ENCODE data around the gene HIGD1A. TPM values are rescaled to one million over a fixed set of nuclear protein-coding genes. Genes with fewer than 3 reads are reported as not detected.

The HIGD1A gene
- total and polyA plus RNA-seq, 2 of the 8 experiments (the other 6 are each of a cell fraction or from before 2014, with no cell fraction given) = 67.3 to 95.4 TPM

- Histone ChIP-seq H3K27ac (ENCODE audit: low read depth, low read length) (no peak overlapping the region), H3K4ac (replicated peaks; ENCODE audit: insufficient read length, low read depth, low read length) (no peak overlapping the region), H4K20me1 (replicated peaks in 1 of 2; ENCODE audit: control insufficient read depth in 1 of 2, insufficient read depth in 2 of 2, low read length in 2 of 2) (no peaks in the 10 kb centered on the region), H4K5ac (ENCODE audit: insufficient read length, low read depth, low read length) (no peak overlapping the region), H2BK120ac (replicated peaks; ENCODE audit: low read depth, low read length) (no peak overlapping the region), H3K56ac (replicated peaks; ENCODE audit: insufficient read length, low read depth, low read length) (no peak overlapping the region), H3K79me1 (ENCODE audit: low read depth, low read length) (no peaks in the 10 kb centered on the region), H3K27me3 (replicated peaks in 1 of 4; ENCODE audit: control insufficient read depth in 3 of 4, extremely low read depth in 1 of 4, insufficient read depth in 3 of 4, low read length in 3 of 4) (no peaks in the 10 kb centered on the region), H3K14ac (ENCODE audit: insufficient read length) (no peak overlapping the region), H2AFZ (ENCODE audit: low read length) (no peak overlapping the region), H3K9me3 (ENCODE audit: insufficient read depth in 2 of 2, low read depth in 1 of 2, low read length in 1 of 2) (no peaks in the 10 kb centered on the region), H4K91ac (replicated peaks; ENCODE audit: insufficient read length, low read length) (no peak overlapping the region), H3K9ac (replicated peaks in 1 of 4; ENCODE audit: extremely low read depth in 1 of 4, low read depth in 3 of 4, low read length in 3 of 4) (no peak overlapping the region), H3K36me3 (ENCODE audit: control insufficient read depth in 2 of 4, insufficient read depth in 4 of 4, low read length in 3 of 4) (no peaks in the 10 kb centered on the region), H3K4me1 (replicated peaks in 1 of 4; ENCODE audit: control insufficient read depth in 3 of 4, insufficient read depth in 4 of 4, low read length in 3 of 4) (peaks cover 0 to 5% (median 0%) of the 10 kb centered on the region in 4 experiments; a peak in 2 of 7 replicates), H2BK20ac (ENCODE audit: low read length) (no peak overlapping the region), H2BK12ac (ENCODE audit: low read depth, low read length) (no peak overlapping the region), H3K79me2 (ENCODE audit: control insufficient read depth in 1 of 2, insufficient read depth in 2 of 2, low read length in 2 of 2) (no peaks in the 10 kb centered on the region), H3K23ac (ENCODE audit: insufficient read length) (no peak overlapping the region), H3K18ac (ENCODE audit: extremely low read depth, low read length) (no peak overlapping the region), H4K8ac (ENCODE audit: extremely low read depth, insufficient read depth, low read length) (no peak overlapping the region), H2BK5ac (ENCODE audit: low read depth, low read length) (no peak overlapping the region), H3K23me2 (ENCODE audit: low read depth, low read length) (no peaks in the 10 kb centered on the region), H2AK5ac (ENCODE audit: low read depth, low read length) (no peak overlapping the region), H3K4me3 (ENCODE audit: extremely low read depth in 1 of 4, insufficient read depth in 2 of 4, low read depth in 3 of 4, low read length in 4 of 4) (no peak overlapping the region), H2BK15ac (ENCODE audit: low read length) (no peak overlapping the region), H3K4me2 (ENCODE audit: insufficient read depth in 1 of 2, low read depth in 2 of 2, low read length in 2 of 2) (no peak overlapping the region)
- no peak for FAIRE-seq
- WGBS, 2 experiments (ENCODE audit: extremely low coverage in 1 of 2, insufficient coverage in 1 of 2, insufficient read length in 1 of 2, insufficient replicate concordance in 2 of 2, low coverage in 1 of 2, low lambda C conversion rate in 2 of 2, missing lambda C conversion rate in 1 of 2) = 92% methylated on average over 6 of the region's 6 CpGs; no CpG with 5 or more reads in 1 of the 2 experiments
- POLR2A ChIA-PET (ENCODE audit: partially characterized antibody) = interaction anchor here (0.9 to 1.1 kb wide), 2 partner anchors 12 to 38 kb away, joined by 3 to 4 read pairs; no protein-coding TSS in a partner anchor
- CTCF ChIA-PET (ENCODE audit: partially characterized antibody) = interaction anchor here (1.0 to 5.3 kb wide), 9 partner anchors 12 to 337 kb away, joined by 3 to 34 read pairs (median 5); no protein-coding TSS in a partner anchor
- DNase-seq (ENCODE audit: low read depth in 1 of 2, low spot score in 2 of 2) = no peak
- TF ChIP-seq CTCF (IDR thresholded peaks at IDR 0.05; ENCODE audit: control extremely low read depth in 1 of 3, insufficient read depth in 1 of 3, low read depth in 1 of 3, low read length in 3 of 3) (no peak), RBBP5 (IDR thresholded peaks at IDR 0.05; ENCODE audit: borderline replicate concordance, low read depth, low read length) (no peak), TBP (IDR thresholded peaks at IDR 0.05; ENCODE audit: low read depth, low read length) (no peak), FOSL1 (IDR thresholded peaks at IDR 0.05; ENCODE audit: insufficient read depth, low read depth, low read length) (no peak), YY1 (IDR thresholded peaks at IDR 0.05; ENCODE audit: low read depth, low read length) (no peak), RXRA (IDR thresholded peaks at IDR 0.05; ENCODE audit: insufficient read depth, low read depth, low read length) (no peak), SUZ12 (IDR thresholded peaks at IDR 0.05; ENCODE audit: low read length) (no peak), EGR1 (IDR thresholded peaks at IDR 0.05; ENCODE audit: borderline replicate concordance, low read depth, low read length) (no peak), CTBP2 (IDR thresholded peaks at IDR 0.05; ENCODE audit: borderline replicate concordance, insufficient read depth, insufficient read length, low read length) (no peak), CBX5 (IDR thresholded peaks at IDR 0.05; ENCODE audit: low read depth, low read length) (no peak)
Observed at GRCh38 chr3:42851228-42851834, 47.0 kb upstream of the HIGD1A start.

Data from H1 (cell line).